ENCODE measurements around the gene NOL3. TPM values are rescaled to one million over a fixed set of nuclear protein-coding genes. Genes with fewer than 3 reads are reported as not detected.

The NOL3 gene
- total RNA-seq, 1 donor from 2014 or later = 6.8 TPM

DNA sequence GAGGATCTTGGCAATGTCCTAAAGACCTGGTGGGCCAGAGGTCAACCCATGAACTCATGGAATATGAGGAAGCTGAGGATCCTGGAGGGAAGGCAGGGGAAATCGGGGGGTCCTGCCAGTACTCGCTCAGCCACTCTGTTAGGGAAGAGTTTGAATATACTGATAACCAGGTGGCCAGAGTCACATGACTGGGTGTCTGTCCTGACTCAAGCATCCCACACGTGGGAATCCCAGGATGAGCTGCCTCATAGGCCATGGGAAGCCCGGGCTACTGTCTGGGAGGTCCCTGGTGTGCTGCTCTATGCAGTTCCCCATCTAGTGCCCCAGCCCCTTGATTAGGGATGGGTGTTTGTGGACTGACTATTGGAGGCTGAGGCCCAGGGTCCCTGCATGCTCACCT lies 18.0 kb downstream of the NOL3 start:
- DNase-seq (ENCODE audit: low read depth in 2 of 2) = no peak

DNA sequence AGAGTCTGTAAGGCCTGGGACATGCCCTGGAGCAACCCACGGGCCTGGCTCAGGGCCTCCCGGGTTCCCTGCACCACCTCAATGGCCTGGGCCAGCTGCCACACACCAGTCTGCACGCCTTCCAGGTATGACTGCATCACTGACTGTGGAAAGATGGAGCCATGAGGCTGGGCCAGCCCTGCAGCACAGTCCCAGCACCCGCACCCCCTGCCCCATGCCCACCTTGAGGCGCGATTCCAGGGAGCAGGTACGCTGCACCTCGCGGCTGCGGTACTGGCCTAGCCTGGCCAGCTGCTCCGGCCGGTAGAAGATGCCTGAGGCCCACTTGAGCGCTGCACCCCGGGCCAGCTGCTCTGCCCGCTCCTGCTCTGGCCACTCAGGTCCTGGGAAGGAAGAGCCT lies 18.5 kb downstream of the NOL3 start:
- no peak for DNase-seq (ENCODE audit: low read depth in 2 of 2)

DNA sequence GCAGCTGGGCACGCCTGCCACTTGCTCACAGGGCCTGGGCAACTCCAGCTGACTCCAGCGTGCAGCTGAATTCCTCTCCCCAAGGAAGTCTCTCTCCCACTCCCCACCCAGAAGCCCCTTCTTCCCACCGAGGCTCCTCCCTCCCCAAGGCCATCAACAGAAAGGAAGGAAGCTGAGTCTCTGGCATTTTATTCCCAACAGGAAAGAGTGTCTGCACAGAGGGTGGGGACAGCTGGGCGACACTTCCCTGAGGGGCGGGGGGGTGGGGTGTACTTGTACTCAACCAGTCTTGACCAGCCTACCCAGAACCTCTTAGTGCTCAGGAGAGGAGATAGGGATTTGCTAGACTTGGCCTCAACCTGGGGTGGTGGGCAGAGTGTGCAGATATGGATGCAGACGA lies 19.7 kb downstream of the NOL3 start, which contains the start of gene EXOC3L1:
EXOC3L1 (minus strand) TSS at position 96 of the 400 bp plus-strand sequence. CDS start 460 bp downstream, outside the sequence.
- no peak for DNase-seq (ENCODE audit: low read depth in 2 of 2)

DNA sequence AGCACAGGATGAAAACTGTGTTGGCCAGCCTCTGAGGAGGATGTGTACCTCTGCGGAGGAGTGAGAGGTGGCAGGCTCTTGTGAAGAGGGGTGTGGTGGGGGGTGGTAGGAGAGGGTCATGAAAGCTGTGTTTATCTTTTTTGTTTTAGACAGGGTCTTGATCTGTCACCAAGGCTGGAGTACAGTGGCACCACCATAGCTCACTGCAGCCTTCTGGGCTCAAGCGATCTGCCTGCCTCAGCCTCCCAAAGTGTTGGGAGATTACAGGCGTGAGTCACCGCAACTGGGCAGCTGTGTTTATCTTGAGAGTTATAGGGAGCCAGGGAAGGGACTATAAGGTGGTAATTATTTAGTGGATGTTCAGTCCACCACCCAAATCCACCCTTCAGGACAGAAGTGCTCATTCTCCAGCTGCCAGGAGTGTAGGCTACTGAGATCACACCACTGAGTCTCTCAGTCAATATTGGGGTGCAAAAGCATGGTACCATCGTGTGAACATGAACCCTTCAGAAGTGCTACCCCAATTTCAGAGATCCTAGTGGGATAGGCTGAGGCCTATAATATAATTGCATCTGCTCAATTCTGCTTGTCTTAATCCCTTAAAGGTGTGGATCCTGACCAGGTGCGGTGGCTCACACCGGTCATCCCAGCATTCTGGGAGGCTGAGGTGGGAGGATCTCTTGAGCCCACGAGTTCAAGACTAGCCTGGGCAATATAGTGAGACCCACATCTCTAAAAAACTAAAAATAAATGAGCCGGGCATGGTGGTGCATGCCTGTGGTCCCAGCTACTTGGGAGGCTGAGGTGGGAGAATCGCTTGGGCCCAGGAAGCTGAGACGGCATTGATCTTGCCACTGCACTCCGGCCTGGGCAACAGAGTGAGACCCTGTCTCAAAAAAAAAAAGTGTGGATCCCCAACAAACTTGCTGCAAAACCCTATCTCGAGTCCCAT lies 20.4 kb downstream of the NOL3 start:
- DNase-seq (ENCODE audit: low read depth in 2 of 2) = peak in 1 of 2 donors; percentile 34

DNA sequence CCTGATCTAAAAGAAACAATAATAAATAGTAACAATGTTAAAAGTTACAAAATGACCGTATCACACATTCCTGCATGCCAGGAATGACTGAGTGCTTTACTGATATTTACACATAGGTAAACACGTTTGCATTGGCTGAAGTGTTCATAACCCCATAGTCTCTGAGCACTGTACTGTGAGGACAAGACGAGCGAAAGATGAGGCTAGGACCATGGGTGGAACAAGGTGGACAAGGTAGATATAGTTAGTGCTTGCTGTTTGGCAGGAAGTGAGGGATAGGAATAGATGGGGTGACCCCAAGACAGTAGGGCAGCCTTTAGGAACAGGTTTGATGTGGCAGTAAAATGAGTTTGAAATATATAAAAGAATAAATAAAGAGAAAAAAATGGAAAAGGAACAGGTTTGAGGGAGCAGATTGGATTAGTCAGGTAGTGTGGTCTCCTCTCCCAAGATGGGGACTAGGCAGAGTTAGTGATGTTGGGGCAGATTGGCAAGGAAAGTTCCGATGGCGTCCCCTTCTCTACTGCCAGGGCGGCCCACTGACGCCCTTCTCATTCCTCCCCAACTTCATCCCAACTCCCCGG lies 21.2 kb downstream of the NOL3 start:
- no peak for DNase-seq (ENCODE audit: low read depth in 2 of 2)

DNA sequence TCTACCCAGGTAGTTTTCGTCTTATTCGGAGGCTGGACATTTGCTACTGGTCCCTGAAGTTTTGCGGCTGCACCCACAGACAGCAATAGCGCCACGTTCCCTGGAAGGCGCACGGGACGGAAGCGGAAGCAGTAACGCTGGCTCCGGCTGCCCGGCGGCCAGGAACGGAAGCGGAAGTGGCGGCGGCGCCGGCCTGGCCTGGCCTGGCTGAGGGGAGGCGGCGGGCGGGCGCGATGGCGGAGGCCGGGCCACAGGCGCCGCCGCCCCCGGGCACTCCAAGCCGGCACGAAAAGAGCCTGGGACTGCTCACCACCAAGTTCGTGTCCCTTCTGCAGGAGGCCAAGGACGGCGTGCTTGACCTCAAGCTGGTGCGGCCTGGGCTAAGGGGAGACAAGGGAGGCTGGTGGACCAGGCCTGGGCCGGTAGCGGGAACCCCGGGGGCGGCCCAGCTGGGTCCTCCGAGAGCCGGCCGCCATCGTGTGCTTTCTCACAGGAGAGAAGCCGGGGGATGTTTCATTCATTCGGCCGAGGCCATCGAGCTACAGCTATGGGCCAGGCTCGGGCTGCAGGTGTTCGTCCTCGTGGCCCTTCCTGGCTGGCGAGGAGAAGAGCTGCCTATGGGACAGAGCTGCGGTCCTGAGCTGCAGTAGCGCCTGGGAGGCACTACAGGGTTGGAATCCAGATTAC lies 21.8 kb downstream of the NOL3 start, which contains the start of gene E2F4:
E2F4 (plus strand) TSS at position 161 of the 687 bp plus-strand sequence; CDS start at position 234, 73 bp downstream.
- peak; percentile 87 to 96 for DNase-seq (ENCODE audit: low read depth in 2 of 2)

DNA sequence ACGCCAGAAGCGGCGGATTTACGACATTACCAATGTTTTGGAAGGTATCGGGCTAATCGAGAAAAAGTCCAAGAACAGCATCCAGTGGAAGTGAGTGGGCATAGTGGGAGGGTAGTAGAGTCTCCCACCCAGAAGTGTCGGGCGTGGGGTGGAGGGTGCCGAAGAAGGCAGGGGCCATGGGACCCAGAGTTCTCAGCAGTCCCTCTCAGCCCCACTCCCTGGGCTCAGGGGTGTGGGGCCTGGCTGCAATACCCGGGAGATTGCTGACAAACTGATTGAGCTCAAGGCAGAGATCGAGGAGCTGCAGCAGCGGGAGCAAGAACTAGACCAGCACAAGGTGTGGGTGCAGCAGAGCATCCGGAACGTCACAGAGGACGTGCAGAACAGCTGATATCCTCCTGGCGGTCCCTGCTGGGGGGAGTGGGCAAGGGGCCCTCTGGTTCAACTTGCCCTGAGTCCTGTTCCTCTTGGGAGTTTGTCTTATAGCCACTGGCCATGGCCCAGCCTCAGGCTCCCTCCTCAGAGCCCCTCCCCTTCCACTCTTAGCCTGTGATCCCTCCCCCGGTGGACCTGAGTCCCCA lies 22.5 kb downstream of the NOL3 start:
- DNase-seq (ENCODE audit: low read depth in 2 of 2) = no peak

DNA sequence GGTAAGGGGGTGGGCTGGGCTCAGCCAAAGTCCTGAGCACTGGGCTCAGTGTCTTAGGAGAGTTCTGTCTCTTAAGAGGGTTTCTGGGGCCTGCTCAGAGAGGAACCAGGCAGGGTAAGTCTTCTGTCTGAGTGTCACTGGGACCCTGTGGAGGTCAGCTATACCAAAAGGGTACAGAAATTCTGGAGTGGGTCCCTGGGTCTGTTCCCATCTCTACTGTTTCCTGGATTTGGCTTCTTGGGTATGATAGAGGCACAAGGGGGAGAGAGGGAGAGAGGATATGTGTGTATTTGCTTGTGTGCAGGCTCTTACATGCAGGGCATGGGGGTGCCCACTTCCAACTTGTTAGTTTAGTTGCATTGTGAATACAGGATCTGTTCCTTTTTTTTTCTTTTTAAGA lies 23.2 kb downstream of the NOL3 start:
- no peak for DNase-seq (ENCODE audit: low read depth in 2 of 2)

DNA sequence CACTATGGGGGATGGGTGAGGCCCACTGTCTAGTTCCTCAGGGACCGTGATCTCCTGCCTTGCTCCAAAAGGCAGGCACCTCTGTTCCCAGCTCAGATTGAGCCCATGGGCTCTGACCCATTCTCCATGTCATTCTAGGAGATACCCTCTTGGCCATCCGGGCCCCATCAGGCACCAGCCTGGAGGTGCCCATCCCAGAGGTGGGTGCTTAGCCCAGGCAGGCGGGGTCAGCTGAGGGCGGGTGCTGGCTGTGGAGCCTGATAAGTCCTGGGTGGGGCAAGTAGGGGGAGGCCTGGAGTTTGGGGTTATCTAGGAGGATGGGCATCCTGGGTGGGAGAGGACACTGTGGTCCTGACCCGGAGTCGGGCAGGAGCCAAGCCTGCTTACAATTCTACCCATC lies 23.9 kb downstream of the NOL3 start:
- no peak for DNase-seq (ENCODE audit: low read depth in 2 of 2)

DNA sequence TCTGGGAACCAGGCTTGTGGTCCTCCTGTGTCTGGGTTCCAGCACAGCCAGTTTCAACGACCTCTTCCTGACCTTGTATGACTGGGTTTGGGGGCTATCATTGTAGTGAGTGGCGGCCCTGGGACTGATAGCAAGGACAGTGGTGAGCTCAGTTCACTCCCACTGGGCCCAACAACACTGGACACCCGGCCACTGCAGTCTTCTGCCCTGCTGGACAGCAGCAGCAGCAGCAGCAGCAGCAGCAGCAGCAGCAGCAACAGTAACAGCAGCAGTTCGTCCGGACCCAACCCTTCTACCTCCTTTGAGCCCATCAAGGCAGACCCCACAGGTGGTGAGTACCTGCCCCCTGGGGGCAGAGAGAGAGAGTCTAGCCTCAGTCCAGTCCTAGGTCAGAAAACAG lies 25.3 kb downstream of the NOL3 start:
- no peak for DNase-seq (ENCODE audit: low read depth in 2 of 2)

DNA sequence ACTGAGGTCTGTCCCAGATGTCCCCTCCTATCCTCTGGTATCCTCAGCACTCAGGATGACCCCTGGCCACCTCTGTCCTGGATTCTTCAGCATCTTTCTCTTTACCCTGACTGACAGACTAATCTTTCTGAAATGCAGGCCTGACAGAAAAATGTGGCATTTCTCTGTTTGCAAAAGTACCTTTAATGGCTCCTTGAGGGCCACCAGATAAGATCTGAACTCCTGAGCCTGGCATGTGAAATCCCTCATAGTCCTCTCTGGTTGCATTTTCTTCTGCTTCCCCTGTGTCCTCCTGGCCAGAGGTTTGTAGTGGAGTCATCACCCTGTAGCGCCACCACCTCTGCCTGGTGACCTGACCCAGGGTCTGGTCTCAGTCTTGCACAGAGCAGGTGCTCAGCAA lies 26.5 kb downstream of the NOL3 start:
- no peak for DNase-seq (ENCODE audit: low read depth in 2 of 2)

DNA sequence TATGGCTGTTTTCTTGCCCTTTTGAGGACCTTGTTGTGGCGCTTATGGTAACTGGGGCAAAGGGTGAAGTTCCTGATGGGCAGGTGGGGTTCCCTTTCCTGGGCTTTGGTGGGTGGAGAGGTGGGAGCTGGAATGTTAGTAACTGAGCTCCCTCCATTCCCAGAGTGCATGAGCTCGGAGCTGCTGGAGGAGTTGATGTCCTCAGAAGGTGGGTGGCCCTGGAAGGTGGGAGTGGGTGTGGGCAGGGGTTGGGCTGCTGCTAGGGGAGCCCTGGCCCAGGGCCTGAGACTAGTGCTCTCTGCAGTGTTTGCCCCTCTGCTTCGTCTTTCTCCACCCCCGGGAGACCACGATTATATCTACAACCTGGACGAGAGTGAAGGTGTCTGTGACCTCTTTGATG lies 27.4 kb downstream of the NOL3 start:
- no peak for DNase-seq (ENCODE audit: low read depth in 2 of 2)

DNA sequence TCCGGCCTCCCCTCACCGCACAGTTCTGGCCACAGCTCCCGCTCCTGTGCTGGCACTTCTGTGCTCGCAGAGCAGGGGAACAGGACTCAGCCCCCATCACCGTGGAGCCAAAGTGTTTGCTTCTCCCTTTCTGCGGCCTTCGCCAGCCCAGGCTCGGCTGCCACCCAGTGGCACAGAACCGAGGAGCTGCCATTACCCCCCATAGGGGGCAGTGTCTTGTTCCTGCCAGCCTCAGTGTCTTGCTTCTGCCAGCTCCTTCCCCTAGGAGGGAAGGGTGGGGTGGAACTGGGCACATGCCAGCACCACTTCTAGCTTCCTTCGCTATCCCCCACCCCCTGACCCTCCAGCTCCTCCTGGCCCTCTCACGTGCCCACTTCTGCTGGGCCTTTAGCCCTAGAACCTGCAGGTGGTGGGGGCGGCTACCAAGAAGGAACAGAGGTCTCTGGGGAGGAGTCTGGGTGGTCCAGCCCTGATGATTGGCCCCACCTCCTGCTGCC lies 27.9 kb downstream of the NOL3 start:
- DNase-seq (ENCODE audit: low read depth in 2 of 2) = peak in 1 of 2 donors; percentile 53

DNA sequence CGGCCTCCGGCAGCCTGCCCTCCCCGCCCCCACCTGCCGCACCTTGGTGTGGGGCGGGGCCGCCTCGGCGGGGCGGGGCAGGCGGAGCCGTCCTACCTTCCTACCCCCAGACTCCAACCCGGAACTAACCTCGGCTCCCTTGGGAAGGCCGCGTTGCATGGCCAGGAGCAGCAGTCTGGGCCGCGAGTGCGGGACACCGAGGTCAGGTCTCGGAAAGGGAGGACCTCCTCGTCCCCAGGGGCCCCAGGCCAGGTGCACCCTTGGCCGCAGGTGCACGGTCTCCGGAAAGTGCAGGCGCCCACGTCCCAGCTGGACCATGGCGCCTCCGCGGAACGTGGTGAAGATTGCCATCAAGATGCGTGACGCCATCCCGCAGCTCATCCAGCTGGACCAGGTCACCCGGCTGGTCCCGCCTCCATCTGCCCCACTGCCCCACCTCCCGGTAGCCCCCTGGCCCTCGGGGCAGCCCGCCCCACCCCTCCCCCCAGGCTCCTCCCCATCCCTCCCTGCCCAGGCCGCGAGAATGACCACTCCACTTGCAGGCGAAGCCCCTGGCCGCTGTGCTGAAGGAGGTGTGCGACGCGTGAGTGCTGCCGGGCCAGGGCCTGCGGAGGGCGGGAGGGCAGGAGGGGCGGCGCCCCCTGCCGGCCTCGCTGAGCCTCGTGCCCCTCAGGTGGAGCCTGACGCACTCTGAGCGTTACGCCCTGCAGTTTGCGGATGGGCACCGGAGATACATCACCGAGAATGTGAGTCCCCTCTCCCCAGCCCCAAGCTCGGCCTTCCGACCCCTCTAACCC lies 28.9 kb downstream of the NOL3 start, which contains the start of gene ELMO3:
ELMO3 (plus strand) TSS at position 121 of the 797 bp plus-strand sequence; CDS start at position 317, 196 bp downstream.
- DNase-seq (ENCODE audit: low read depth in 2 of 2) = no peak

DNA sequence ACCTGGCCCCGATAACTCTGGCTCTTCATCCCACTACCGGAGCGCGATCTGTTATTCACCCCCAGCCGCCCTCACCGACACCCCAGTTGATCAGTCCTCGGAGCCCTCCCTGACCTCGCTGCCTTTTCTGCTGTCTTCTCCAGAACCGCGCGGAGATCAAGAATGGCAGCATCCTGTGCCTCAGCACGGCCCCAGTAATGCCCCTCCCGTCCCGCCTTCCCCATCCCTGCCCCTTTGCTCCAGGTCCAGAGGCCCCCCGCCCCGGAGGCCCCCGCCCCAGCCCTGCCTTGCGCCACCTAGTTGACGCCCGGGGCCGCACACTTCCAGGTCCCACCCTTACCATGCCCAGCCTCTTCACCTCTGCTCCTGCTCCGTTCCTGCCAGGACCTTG lies 29.5 kb downstream of the NOL3 start:
- no peak for DNase-seq (ENCODE audit: low read depth in 2 of 2)

DNA sequence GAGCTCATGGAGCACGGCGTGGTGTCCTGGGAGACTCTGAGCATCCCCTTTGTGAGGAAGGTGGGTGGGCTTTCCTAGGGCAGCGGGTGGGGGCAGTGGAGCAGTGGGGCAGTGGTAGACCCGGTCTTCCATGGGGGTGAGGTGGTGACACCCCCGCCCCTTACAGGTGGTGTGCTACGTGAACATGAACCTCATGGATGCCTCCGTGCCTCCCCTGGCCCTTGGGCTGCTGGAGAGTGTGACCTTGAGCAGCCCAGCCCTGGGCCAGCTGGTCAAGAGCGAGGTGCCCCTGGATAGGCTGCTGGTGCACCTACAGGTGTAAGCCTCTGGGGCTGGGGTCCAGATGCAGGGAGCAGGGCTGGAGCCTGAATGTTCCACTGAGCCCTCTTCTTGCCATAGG lies 30.2 kb downstream of the NOL3 start:
- no peak for DNase-seq (ENCODE audit: low read depth in 2 of 2)

DNA sequence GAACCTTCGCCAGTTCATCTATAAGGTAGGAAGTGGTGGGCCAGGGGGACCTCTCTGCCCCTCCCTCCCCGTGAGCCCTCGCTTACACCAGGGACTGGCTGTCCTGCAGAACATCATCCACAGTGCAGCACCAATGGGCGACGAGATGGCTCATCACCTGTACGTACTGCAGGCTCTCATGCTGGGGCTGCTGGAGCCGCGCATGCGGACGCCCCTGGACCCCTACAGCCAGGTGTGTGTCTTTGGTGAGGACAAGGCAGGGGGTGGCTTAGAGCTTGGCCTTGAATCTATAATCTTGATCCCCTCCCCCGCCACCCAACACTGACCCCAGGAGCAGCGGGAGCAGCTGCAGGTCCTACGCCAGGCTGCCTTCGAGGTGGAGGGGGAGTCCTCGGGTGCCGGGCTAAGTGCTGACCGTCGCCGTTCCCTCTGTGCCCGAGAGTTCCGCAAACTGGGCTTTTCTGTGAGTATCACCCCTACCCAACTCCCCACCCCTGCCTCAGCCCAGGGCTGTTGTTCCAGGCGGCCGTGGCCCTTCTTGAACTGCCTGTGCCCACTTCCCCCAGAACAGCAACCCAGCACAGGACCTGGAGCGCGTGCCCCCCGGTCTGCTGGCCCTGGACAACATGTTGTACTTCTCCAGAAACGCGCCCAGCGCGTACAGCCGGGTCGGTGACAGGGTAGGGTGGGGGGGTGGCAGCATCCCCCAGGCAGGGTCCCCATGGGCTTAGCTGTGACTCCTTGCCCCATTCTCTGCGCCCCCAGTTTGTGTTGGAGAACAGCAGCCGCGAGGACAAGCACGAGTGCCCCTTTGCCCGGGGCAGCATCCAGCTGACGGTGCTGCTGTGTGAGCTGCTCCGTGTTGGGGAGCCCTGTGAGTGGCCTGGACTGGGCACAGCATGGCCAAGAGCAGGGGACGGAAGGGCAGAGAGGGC lies 31.3 kb downstream of the NOL3 start:
- DNase-seq (ENCODE audit: low read depth in 2 of 2) = no peak

DNA sequence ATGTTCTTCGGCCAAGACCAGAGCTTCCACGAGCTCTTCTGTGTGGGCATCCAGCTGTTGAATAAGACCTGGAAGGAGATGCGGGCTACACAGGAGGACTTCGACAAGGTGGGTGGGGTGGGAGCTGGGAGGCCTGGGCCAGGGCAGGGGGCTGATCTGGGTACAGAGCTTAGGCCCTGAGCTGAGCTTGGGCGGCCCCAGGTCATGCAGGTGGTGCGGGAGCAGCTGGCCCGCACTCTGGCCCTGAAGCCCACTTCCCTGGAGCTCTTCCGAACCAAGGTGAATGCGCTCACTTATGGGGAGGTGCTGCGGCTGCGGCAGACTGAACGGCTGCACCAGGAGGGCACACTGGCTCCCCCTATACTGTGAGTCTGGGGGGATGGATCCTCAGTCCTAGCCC lies 32.1 kb downstream of the NOL3 start:
- no peak for DNase-seq (ENCODE audit: low read depth in 2 of 2)

DNA sequence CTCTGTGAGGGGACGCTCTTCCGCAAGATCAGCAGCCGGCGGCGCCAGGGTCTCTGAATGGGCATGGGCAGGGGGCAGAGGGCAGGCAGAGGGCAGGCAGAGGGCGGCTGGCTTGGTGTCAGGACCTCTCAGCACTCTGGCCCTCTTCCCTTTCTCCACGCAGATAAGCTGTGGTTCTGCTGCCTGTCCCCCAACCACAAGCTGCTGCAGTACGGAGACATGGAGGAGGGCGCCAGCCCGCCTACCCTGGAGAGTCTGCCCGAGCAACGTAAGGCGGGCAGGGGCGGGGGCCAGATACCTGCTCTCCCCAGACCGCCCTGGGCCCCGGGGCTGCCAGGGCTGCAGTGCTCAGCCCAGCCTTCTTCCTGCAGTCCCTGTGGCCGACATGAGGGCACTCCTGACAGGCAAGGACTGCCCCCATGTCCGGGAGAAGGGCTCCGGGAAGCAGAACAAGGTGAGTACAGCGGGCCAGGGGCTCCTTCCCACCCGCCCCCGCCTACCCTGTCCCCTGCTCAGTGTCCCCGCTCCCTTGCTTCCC lies 32.7 kb downstream of the NOL3 start:
- no peak for DNase-seq (ENCODE audit: low read depth in 2 of 2)

Measured in dermis microvascular lymphatic vessel endothelial cell (primary cell).